D721Med (cell line): Measurements from ENCODE around the gene STK32B.
"Not testable (repeated sequence)": the region's sequence is repeated elsewhere in the genome, so short reads cannot be mapped to it uniquely, and the experiment has no call there.

Source experiments
- DNase-seq: peaks from one replicate; pipeline ENCODE4 v3.0.0; 2011; ENCODE audit warnings: low spot score; ENCODE audit not compliant: insufficient read length
- FAIRE-seq: peaks from 2 replicates; lab custom pipeline; 2011; peaks lifted over from hg19 to GRCh38; lab: Jason Lieb, UNC
- CTCF ChIP-seq: IDR thresholded peaks from 2 replicates; pipeline ENCODE4 v1.5.1; 2012; ENCODE audit warnings: mild to moderate bottlenecking, control low read depth; ENCODE audit not compliant: insufficient read depth; ENCODE audit errors: missing control alignments

The STK32B gene

GRCh38 chr4:5277079-5277478, 225.8 kb downstream of the STK32B start:
- no peak for TF ChIP-seq CTCF
- no peak for DNase-seq
- FAIRE-seq: no peak

GRCh38 chr4:5278213-5278612, 226.9 kb downstream of the STK32B start:
- no peak for FAIRE-seq
- DNase-seq: no peak
- TF ChIP-seq CTCF: no peak

GRCh38 chr4:5280069-5280468, 228.8 kb downstream of the STK32B start:
- FAIRE-seq, DNase-seq: not testable (repeated sequence)

GRCh38 chr4:5280828-5281227, 229.5 kb downstream of the STK32B start:
- TF ChIP-seq CTCF: no peak
- DNase-seq: no peak
- no peak for FAIRE-seq

- DNase-seq (no peak), FAIRE-seq (no peak)
- TF ChIP-seq CTCF: no peak
These were observed 232.6 kb downstream of the STK32B start for GRCh38 chr4:5283837-5284236.

- no peak for TF ChIP-seq CTCF
- FAIRE-seq (no peak), DNase-seq (no peak)
These were observed 233.2 kb downstream of the STK32B start for GRCh38 chr4:5284517-5284916.

GRCh38 chr4:5292101-5292500, 240.8 kb downstream of the STK32B start:
- TF ChIP-seq CTCF: no peak
- no peak for DNase-seq
- no peak for FAIRE-seq

GRCh38 chr4:5298000-5298787, 246.9 kb downstream of the STK32B start:
- not testable (repeated sequence) for FAIRE-seq, DNase-seq
